Measurements from ENCODE around the gene SHMT2.

The SHMT2 gene

DNA sequence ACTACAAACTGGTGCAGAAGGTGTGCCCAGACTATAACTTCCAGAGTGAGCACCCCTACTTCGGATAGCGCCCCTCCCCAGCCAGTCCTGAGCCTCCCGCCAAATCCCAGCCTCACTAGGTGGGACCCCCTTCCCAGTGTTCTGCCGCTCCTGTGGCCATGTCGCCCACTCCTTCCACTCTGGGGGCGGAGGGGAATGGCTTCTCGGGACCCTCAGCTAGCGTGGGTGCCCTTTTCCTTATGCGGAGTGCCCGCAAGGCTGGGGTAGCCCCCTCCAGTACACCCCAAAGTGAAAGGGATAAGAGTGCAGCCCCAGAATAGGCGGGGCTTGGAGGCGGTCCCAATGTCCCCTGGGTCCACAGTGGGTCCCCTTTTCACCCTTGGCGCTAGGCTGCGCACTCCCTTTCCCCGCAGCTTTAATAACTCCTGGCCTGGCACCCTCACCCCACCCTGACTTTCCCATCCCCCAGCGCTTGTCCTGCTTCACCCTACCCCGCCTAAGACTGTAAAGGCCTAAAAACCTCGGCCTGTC is 3.8 kb upstream of the SHMT2 start:
- no peak for DNase-seq (ENCODE audit: low read depth in 4 of 4, low spot score in 1 of 4)

DNA sequence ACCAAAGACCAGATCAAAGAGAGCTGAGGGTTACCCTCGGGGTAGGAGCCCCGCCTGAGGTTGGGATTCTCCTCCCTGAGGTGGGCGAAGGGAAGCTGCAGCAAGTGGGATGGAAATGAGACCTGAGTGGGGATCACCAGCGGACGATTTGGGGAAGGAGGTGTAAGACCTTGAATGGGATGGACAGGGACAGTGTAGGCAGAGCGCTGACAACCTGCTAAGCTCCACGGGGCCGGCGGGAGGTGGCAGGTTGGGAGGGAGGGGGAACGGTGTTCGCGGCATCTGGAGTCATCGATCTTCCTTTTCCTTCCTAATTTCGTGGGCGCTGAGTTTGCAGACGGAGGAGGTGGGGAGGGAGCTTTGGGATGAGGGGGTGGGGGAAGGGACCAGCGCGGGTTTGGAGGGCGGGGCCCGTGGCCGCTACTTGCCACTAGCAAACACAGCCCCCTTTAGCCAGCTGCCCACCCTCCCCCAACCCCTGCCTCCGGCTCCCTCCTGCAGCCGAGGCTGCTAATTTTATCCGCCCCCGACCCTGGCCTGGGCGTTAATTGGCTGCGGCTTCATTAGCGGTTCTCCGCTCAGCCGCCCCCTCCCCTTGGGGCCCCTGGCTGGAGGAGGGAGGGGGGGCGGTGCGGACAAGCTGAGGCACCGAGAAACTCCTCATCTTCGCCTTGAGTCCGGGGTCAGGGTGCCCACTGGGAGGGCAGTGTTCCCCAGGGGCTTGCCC is 2.8 kb upstream of the SHMT2 start:
- DNase-seq (ENCODE audit: low read depth in 4 of 4, low spot score in 1 of 4) = no peak

DNA sequence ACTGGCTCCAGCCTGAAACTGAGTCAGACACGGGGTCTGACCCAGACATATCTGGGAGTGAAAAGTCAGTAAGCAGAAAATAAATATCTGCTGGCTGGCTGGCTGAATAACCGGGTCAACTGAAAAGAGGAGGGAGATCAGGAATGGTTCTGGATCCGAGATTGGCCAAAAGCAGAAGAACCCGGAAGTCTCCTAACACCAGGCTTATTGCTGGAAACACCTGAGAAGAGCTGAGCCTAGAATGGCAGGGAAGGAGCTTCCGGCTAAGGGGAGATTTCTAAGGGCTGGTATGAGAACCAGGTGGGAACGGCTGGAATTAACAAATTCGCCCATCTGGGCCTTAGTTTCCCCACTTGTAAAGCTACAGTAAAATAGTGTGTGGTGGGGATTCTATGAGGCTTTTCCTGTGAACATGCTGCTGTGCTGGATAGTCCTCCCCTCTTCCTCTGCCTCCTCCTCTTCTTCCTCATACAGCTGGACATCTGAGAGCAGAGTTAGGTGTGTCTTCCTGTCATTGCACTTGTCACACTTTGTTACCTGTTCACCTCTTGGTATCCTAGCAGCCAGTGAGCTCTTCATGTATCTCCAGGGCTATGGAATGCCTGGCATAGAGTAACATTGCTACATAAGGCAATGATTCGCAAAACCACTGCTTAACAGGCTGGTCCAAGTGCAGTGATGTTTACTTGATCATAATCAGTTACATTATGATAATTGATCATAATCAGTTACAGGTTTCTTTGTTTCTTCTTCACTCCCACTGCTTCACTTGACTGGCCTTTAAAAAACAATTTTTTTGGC is 2.0 kb upstream of the SHMT2 start:
- no peak for DNase-seq (ENCODE audit: low read depth in 4 of 4, low spot score in 1 of 4)

DNA sequence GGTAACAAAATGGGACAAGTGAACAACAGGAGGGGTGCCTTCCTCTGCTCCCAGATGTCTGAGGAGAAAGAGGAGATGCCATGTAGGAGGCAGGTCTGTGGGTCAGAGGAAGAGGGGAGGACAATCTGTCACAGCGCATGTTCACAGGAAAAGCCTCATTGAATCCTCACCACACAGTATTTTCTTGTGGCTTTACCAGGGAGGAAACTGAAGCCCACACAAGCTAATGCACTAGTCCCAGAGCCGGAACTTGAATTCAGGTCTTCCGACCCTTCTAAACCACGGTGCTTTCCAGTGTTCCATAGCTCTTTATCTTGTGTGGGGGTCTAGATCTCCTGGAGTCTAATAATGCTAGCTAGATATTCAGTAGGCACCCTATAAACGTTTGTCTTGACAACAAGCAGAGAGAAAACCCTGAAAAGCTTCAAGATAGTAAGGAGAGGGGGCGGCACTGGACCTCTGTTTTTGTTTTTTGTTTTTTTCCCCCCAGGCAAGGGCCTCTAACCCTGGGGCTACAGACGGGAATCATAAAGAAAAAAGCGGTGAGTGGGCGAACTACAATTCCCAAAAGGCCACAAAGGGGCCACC is 371 bp upstream of the SHMT2 start:
- no peak for DNase-seq (ENCODE audit: low read depth in 4 of 4, low spot score in 1 of 4)

DNA sequence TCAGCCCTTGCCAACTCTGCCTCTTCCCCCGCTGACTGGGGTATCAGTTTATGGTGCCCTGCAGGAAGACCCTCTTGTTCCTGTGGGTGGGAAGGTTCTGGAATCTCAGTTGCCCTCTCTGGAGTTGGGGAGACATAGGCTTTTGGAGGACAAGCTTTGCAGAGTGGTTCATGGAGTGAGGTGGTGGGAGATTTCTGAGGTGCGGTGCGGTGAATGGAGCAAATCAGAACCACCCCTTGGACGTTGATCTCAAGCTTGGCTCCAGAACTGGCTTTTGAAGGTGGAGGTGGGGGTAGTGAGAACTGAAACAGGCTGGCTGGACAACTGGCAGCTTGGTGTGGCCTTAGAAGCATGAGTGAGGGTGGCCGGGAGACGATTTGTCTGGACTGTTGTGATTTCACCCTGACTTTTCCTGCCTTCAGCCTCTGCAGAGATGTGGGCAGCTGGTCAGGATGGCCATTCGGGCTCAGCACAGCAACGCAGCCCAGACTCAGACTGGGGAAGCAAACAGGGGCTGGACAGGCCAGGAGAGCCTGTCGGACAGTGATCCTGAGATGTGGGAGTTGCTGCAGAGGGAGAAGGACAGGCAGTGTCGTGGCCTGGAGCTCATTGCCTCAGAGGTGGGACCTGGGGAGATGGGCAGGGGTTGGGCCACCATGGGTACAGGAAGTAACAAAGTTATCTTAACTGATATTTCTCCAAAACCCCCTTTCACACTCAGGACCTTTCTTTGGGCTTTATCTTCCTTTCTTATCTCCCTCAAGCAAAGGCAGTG is 1.1 kb downstream of the SHMT2 start:
- DNase-seq (ENCODE audit: low read depth in 4 of 4, low spot score in 1 of 4) = no peak

GRCh38 chr12:57231276-57232021 is 1.9 kb downstream of the SHMT2 start:
- no peak for DNase-seq (ENCODE audit: low read depth in 4 of 4, low spot score in 1 of 4)

DNA sequence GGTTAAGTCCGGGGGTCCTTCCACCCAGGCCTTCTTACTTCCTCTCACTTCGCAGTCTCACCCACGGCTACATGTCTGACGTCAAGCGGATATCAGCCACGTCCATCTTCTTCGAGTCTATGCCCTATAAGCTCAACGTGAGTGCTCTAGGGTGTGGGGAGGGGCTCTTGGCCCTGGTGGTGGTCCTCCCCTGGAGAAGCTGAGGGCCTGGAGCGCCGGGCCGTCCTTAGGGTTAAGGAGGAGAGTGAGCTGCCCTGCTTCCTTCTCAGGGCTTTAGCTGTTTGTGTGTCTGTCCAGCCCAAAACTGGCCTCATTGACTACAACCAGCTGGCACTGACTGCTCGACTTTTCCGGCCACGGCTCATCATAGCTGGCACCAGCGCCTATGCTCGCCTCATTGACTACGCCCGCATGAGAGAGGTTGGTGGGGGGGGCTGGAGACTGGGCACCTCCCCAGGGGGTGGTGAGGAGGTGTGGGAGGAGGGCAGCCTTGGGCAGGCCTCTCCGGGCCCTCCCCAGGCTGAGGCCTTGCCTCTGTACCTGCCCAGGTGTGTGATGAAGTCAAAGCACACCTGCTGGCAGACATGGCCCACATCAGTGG is 2.7 kb downstream of the SHMT2 start:
- no peak for DNase-seq (ENCODE audit: low read depth in 4 of 4, low spot score in 1 of 4)

GRCh38 chr12:57233357-57234232 is 4.1 kb downstream of the SHMT2 start:
- DNase-seq (ENCODE audit: low read depth in 4 of 4, low spot score in 1 of 4) = no peak

DNA sequence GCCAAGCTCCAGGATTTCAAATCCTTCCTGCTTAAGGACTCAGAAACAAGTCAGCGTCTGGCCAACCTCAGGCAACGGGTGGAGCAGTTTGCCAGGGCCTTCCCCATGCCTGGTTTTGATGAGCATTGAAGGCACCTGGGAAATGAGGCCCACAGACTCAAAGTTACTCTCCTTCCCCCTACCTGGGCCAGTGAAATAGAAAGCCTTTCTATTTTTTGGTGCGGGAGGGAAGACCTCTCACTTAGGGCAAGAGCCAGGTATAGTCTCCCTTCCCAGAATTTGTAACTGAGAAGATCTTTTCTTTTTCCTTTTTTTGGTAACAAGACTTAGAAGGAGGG is 4.7 kb downstream of the SHMT2 start:
- DNase-seq (ENCODE audit: low read depth in 4 of 4, low spot score in 1 of 4) = no peak

DNA sequence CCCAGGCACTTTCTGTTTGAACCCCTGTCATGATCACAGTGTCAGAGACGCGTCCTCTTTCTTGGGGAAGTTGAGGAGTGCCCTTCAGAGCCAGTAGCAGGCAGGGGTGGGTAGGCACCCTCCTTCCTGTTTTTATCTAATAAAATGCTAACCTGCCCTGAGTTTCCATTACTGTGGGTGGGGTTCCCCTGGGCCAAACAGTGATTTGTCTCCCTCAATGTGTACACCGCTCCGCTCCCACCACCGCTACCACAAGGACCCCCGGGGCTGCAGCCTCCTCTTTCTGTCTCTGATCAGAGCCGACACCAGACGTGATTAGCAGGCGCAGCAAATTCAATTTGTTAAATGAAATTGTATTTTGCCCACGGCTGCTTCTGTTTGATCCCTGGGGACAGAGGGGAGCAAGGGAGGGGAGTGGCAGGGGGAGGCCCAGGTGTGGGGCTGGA is 5.1 kb downstream of the SHMT2 start:
- DNase-seq (ENCODE audit: low read depth in 4 of 4, low spot score in 1 of 4) = no peak

DNA sequence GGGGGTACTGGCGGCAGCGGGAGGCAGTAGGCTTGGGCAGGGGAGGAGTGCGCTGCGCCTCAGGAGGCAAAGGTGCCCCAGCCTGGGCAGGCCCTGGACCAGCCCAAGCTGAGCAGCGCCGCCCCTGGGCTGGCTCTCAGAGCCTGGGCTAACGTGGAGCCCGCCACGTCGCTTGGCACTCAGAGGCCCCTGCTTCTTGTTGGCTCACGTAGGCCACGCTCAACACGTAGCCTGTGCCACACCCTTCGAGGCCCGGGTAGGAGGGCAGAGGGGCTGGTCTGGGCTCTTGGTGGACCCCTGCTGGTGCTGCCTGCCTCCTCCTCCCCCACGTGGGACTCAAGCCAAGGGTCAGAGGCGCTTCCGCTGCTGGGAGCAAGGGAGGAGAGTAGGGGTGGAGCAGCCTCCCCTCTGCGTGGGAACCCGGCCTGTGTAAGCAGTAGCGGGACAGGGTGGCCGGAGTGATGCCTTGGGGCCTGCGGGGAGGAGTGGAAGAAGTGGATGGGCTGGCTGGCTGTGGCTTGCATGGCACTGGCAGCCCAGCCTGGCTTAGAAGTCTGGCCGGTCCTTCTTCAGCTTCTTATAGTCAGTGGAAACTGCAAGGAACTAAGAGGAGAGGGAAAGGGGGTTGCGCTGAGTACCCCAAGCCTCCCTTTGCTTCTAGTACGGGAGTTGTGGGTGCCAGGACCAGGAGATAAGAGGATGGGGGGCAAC is 5.7 kb downstream of the SHMT2 start:
- no peak for DNase-seq (ENCODE audit: low read depth in 4 of 4, low spot score in 1 of 4)

DNA sequence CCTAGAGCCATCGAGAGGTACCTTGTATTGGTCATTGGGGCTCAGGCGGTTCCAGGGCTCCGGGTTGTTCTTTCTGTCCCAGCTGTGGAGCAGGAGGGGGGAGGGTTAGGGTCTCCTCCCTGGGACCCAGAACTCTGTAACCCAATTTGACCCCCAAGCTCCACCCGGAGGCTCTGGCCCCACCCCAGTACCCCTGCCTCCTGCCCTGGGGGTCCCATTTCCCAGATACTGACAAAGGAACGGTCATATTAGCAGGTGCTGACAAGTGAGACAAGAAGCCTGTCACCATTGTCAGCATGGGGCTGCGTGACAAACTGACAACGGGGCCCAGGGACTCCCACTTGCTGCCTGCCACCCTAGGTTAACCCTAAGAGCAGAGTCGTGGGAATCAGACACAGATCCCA is 6.2 kb downstream of the SHMT2 start:
- DNase-seq (ENCODE audit: low read depth in 4 of 4, low spot score in 1 of 4) = no peak

DNA sequence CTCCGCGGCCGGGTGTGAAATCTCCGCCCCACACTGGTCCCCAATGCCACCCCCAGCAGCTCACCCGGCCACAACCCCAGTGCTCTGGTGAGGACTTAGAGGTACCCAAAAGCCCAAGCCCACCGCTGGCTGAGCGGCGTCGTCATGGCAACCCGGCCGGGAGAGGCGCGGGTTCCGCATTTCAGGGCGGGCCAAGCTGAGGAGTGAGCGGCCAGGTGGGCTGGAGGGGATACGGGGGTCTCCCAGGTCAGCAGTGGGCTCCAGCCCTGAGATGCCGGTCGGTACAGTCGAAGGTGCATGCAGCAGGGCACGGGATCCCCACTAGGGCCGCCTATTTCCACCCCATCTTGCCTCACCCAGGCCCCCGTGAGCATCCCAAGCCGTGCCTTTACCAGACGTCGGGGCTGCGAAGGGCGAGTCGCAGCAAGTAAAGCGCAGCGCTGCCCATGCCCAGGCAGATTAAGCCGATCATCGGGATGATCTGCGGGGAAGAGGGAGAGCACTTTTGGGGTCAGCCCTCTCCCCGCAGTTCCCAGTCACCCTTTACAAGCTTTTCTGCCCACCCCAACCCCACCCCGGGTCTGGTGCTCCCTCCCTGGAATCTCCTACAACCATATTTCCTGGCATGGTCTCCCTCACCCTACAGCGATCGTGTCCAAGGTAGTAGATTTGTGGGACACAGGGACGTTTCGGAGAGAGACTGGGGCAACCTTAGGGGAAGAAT is 6.9 kb downstream of the SHMT2 start:
- no peak for DNase-seq (ENCODE audit: low read depth in 4 of 4, low spot score in 1 of 4)

DNA sequence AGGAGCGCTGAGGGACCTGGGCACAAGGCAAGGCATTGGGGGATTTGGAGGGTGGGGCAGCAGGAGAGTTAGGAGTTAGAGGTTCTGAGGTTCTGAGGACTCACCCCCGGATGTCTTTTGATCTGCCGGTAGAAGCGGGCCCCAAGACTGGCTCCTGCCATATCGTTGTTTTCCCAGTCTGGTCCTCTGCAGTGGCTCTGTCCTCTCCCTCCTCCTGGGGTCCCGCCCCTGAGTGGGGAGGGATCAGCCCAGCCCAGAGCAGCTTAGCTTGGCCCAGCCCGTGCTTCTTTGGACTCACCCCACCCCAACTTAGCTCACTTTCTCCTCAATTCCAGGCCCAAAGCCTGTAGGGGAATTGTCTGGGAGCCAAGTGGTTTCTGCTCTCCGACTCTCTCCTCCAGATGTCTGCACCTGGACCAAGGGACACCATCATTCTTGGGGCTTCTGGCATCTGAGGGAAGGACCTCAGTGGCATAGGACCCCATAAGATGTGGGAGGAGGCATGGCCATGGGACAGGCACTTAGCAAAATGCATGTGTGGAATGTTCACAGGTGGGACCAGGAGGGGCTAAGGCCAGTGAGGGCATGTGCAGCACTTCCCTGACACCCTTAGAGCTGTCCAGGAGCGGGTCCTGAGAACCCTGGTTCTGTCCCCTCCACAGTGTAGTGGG is 7.5 kb downstream of the SHMT2 start:
- DNase-seq (ENCODE audit: low read depth in 4 of 4, low spot score in 1 of 4) = no peak

GRCh38 chr12:57237596-57237931 is 8.1 kb downstream of the SHMT2 start:
- DNase-seq (ENCODE audit: low read depth in 4 of 4, low spot score in 1 of 4) = no peak

DNA sequence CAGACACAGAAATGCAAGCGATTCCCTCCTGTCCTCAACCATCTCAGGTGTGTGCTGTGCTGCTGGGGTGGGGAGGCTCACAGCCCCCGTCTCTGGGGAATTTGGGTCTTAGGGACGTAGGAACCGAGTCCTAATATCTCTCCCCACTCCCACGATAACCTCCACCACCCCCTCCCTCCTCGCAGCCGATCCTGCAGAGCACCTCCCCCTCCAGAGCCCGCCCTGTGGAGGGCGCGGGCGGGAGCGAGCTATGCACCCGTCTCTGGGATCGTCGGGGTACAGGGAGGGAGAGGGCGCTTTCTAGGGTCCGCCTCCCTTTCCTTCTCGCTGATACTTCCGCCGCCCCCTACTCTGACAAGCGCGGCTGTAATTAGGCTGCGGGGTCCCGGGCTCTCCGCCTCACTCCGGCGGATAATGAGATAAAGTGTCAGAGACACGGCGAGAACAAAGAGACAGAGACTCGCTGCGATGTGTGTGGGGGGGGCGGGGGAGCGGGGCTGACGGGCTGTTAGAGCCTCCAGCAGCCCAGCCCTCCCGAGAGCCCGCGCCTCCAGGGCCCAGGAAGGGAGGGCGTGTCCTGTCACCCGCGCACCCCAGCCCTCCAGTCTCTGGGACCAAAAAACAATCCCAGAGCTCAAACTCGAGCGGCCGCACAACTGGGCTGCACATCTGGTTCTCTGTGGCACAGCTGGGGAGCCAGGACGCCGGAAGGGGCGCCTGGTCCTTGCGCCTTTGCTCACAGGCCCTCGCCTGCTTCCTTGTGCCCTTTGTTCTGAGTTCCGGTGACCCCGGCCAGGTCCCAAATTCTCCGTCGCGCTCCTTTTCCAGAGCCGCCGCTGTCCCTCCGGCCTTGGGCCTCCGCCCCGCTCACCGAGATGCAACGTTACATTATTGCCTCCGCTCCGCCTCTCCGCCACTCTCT is 8.7 kb downstream of the SHMT2 start:
- no peak for DNase-seq (ENCODE audit: low read depth in 4 of 4, low spot score in 1 of 4)

Data from stimulated activated CD4-positive, alpha-beta T cell treated with anti-CD3 and anti-CD28 coated beads, Interleukin-1b, Interleukin-23, amount 100 ng/mL, for 24 hours (primary cell).